Large intestine (tissue), 3 donors: ENCODE data around the gene KRTAP5-2. TPM values are rescaled to one million over a fixed set of nuclear protein-coding genes. Genes with fewer than 3 reads are reported as not detected.
"Not testable (repeated sequence)": the region's sequence is repeated elsewhere in the genome, so short reads cannot be mapped to it uniquely, and the experiment has no call there.

ENCODE experiments used
- DNase-seq, 2 donors: peaks; one replicate each; pipeline versions ENCODE4 v3.0.0 to v3.0.0-alpha.2; 2013
- H3K27ac ChIP-seq: one replicate; pipeline ENCODE4 v1.5.1; 2013; ENCODE audit warnings: low read length
- H3K27me3 ChIP-seq: 2 replicates; pipeline ENCODE4 v1.6.1; 2013; ENCODE audit warnings: low read length; ENCODE audit not compliant: control insufficient read depth, insufficient read depth
- H3K36me3 ChIP-seq: 2 replicates; pipeline ENCODE4 v1.6.1; 2013; ENCODE audit warnings: low read length; ENCODE audit not compliant: control insufficient read depth, insufficient read depth
- H3K4me1 ChIP-seq: one replicate; pipeline ENCODE4 v1.6.1; 2013; ENCODE audit warnings: low read length; ENCODE audit not compliant: control insufficient read depth, insufficient read depth
- H3K4me3 ChIP-seq: one replicate; pipeline ENCODE4 v1.5.1; 2013; ENCODE audit warnings: low read length
- H3K9me3 ChIP-seq: one replicate; pipeline ENCODE4 v1.6.1; 2013; ENCODE audit warnings: mild to moderate bottlenecking, low read depth, low read length, moderate library complexity; ENCODE audit not compliant: control insufficient read depth
- WGBS: methylation state at CpG from one replicate; pipeline ENCODE4 v1.1.5; 2013; ENCODE audit warnings: low lambda C conversion rate; ENCODE audit not compliant: insufficient coverage; 5-methylcytosine and 5-hydroxymethylcytosine counted together
- polyA plus RNA-seq: library from polyadenylated mRNA; unstranded; fragments of 120-200 nt; gene quantifications from one replicate; pipeline ENCODE4 v1.2.1, GENCODE V29; 2013

The KRTAP5-2 gene
- polyA plus RNA-seq, 1 donor, result 0.42 TPM

DNA sequence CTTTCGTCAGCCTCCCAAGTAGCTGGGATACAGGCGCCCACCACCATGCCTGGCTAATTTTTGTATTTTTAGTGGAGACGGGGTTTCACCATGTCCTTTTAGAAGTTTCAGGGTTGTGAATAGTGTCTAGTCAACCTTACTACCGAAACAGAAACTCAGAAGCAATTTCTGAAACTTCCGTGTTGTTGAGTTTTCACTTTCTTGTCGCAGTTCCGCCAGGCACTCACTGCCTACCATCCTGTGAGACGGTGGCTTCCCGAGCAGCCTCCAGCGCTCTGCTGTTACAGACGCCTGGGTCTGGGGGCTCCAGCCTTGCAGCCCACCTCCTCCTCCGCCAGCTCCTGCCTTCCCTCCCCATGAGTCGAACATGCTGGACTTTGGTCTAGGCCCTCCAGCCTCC lies 7.8 kb upstream of the KRTAP5-2 start:
- 100% methylated on average over 1 of the region's 13 CpGs for WGBS
- not testable (repeated sequence) for H3K27ac ChIP-seq, DNase-seq, H3K9me3 ChIP-seq, H3K36me3 ChIP-seq, H3K4me1 ChIP-seq, H3K4me3 ChIP-seq
- peaks cover 17% of the 10 kb centered on the region for H3K27me3 ChIP-seq

GRCh38 chr11:1604711-1605110 lies 6.6 kb upstream of the KRTAP5-2 start:
- H3K27ac ChIP-seq, result no peak overlapping the region
- no CpG with 5 or more reads among the region's 7 CpGs for WGBS
- no peak overlapping the region for H3K4me3 ChIP-seq
- peaks cover 4% of the 10 kb centered on the region for H3K4me1 ChIP-seq
- H3K36me3 ChIP-seq, result no peaks in the 10 kb centered on the region
- peaks cover 17% of the 10 kb centered on the region for H3K27me3 ChIP-seq
- H3K9me3 ChIP-seq, result no peaks in the 10 kb centered on the region
- no peak for DNase-seq

- DNase-seq, result no peak
- Histone ChIP-seq H3K9me3 (no peaks in the 10 kb centered on the region), H3K27me3 (peaks cover 17% of the 10 kb centered on the region), H3K36me3 (no peaks in the 10 kb centered on the region), H3K27ac (no peak overlapping the region), H3K4me3 (no peak overlapping the region), H3K4me1 (peaks cover 4% of the 10 kb centered on the region)
- WGBS, result no CpG with 5 or more reads among the region's 11 CpGs
These were observed 6.1 kb upstream of the KRTAP5-2 start for GRCh38 chr11:1604181-1604580.

GRCh38 chr11:1603629-1604028 lies 5.5 kb upstream of the KRTAP5-2 start:
- DNase-seq, result no peak
- no peak overlapping the region for H3K27ac ChIP-seq
- no peaks in the 10 kb centered on the region for H3K9me3 ChIP-seq
- H3K27me3 ChIP-seq, result peaks cover 17% of the 10 kb centered on the region
- H3K36me3 ChIP-seq, result no peaks in the 10 kb centered on the region
- H3K4me3 ChIP-seq, result no peak overlapping the region
- H3K4me1 ChIP-seq, result peaks cover 4% of the 10 kb centered on the region
- WGBS, result no CpG with 5 or more reads among the region's 1 CpG

DNA sequence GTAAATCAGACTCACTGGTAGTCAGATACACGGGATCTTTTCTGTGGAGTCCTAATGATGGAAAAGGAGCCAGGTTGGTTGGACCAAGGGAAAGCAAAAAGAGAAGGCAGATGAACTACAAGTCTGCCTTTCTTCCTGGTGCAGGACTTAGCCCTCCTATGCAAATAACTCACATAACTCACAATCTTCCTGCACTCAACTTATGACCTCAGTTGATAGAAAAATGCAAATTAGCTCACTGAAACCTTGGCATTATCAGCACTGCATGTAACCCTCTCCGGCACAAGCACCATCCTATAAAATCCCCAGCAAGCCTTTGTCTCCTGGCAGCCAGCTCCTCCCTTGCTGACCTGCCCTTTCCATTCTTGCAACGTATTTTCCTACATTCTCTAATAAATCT lies 3.6 kb upstream of the KRTAP5-2 start:
- not testable (repeated sequence) for H3K27me3 ChIP-seq, H3K4me3 ChIP-seq
- peak; percentile 29 to 70 for DNase-seq

DNA sequence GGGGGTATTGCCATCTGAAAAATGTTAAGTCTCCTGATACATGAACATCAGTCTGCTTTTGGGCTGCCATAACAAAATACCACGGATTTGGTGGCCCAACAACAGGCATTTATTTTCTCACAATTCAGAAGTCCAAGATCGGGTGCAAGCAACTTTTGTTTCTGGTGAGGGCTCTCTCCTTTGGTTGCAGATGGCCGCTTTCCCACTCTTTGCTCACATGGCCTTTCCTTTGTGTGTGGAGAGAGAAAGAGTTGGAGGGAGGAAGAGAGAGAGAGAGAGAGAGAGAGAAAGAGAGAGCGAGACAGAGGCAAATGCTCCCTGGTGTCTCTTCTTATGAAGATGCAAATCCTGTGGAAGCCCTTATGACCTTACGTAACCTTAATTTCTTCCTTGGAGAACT lies 2.5 kb upstream of the KRTAP5-2 start:
- Histone ChIP-seq H3K9me3 (no peaks in the 10 kb centered on the region), H3K27me3 (no peaks in the 10 kb centered on the region), H3K4me1 (peaks cover 8% of the 10 kb centered on the region), H3K27ac (no peak overlapping the region), H3K36me3 (no peaks in the 10 kb centered on the region), H3K4me3 (no peak overlapping the region)
- DNase-seq, result no peak
- WGBS, result 80% methylated on average over 1 of the region's 5 CpGs

More for the DNA sequence above, 3.6 kb upstream of the KRTAP5-2 start:
- no CpG with 5 or more reads among the region's 3 CpGs for WGBS
- not testable (repeated sequence) for H3K27ac ChIP-seq, H3K4me1 ChIP-seq, H3K9me3 ChIP-seq, H3K36me3 ChIP-seq

GRCh38 chr11:1598816-1599215 lies 722 bp upstream of the KRTAP5-2 start:
- Histone ChIP-seq H3K9me3 (no peaks in the 10 kb centered on the region), H3K27me3 (no peaks in the 10 kb centered on the region), H3K4me1 (peaks cover 8% of the 10 kb centered on the region), H3K27ac (no peak overlapping the region), H3K4me3 (no peak overlapping the region), H3K36me3 (no peaks in the 10 kb centered on the region)
- WGBS, result no CpG with 5 or more reads among the region's 6 CpGs
- no peak for DNase-seq

- H3K4me1 ChIP-seq, H3K9me3 ChIP-seq, DNase-seq, H3K27ac ChIP-seq, H3K4me3 ChIP-seq, H3K27me3 ChIP-seq, H3K36me3 ChIP-seq: not testable (repeated sequence)
- no CpG with 5 or more reads among the region's 3 CpGs for WGBS
These were observed 312 bp upstream of the KRTAP5-2 start for GRCh38 chr11:1598406-1598805.

DNA sequence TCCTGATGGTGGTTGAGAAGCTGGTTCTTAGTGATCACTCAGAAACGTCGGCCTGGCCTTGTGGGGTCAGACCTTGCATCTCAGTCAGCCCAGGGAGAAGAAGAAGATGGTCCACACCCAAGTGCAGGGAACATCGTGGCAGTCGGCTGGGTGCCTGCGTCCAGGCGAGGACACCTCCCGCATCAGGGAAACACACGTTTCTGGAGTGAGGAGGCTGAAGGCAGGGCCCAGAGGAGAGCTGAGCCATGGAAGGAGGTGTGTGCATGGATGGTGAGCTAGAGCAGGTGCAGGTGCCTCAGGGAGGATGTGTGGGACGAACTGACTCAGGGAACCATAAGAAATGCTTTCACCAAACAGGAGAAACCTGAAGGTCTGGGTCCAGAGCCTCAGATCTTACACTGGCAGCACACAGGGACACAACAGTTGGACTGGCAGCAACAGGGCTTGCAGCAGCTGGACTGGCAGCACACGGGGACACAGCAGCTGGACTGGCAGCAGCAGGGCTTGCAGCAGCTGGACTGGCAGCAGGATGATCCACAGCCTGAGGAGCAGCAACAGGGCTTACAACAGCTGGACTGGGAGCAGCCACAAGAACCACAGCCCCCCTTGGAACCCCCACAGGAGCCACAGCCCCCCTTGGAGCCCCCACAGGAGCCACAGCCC lies 632 bp downstream of the KRTAP5-2 start:
- WGBS, result no CpG with 5 or more reads among the region's 10 CpGs
- no peaks in the 10 kb centered on the region for H3K9me3 ChIP-seq
- H3K27ac ChIP-seq, result no peak overlapping the region
- H3K36me3 ChIP-seq, result no peaks in the 10 kb centered on the region
- no peak for DNase-seq
- H3K4me3 ChIP-seq, result no peak overlapping the region
- H3K4me1 ChIP-seq, result peaks cover 8% of the 10 kb centered on the region
- no peaks in the 10 kb centered on the region for H3K27me3 ChIP-seq

DNA sequence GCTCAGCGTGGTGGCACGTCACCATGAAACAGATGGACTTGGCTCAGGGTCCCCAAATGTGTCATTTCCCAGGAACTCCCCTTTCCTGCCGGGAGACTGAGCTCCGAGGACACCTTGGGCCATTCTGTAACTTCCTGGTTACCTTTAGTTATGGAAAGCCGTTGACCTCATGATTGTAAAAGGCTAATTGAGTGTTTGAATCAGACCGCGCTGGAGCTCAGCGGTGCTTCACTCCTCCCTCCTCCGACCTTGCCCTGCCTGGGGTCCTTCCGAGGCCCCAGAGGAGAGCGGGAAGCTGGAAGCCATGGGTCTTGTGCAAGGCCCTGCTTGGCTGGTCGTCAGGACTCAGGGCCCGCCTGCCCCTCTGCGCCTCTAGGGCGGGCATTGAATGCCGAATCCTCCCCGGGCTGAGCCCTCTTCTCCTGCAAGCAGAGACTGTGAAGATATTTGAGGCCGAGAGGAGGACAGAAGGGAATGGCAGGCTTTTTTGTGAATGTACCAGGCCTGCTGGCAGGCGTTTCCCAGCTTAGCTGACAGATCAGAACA lies 1.4 kb downstream of the KRTAP5-2 start:
- WGBS, result no CpG with 5 or more reads among the region's 19 CpGs
- H3K27ac ChIP-seq, H3K27me3 ChIP-seq, H3K4me3 ChIP-seq, H3K36me3 ChIP-seq, H3K9me3 ChIP-seq, H3K4me1 ChIP-seq: not testable (repeated sequence)
- DNase-seq, result peak; percentile 37 to 69

DNA sequence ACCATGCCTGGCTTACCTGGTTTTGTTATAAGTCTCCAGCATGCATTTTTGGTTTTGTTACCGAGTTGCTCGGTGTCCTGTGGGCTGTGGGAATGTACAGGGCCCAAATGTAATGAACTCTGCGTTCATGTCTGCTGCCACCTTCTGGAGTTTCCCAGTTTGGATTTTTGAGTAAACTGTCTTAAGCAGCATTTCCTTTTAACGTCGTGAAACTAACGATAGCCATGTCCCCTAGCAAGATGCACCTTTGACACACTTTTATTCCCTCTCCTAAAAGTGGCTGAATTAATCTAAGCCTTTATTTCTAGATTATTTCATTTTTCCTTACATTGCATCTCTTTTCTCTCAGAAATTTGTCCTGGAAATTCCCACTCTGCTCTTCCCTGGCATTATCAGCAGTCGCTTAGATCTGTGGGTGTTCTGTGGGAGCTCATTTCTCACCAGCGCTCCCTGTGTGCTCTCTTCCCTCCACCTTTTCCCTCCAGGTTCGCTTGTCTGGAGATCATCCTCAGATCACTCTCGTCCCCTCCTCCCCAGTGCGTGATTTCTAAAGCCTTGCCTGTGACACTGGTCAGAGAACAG lies 2.0 kb downstream of the KRTAP5-2 start:
- not testable (repeated sequence) for H3K27me3 ChIP-seq, DNase-seq, H3K4me1 ChIP-seq, H3K9me3 ChIP-seq, H3K36me3 ChIP-seq, H3K27ac ChIP-seq, H3K4me3 ChIP-seq
- WGBS, result 40% methylated on average over 1 of the region's 11 CpGs
